Measurements from ENCODE around the gene HACD2.

Gene HACD2

DNA sequence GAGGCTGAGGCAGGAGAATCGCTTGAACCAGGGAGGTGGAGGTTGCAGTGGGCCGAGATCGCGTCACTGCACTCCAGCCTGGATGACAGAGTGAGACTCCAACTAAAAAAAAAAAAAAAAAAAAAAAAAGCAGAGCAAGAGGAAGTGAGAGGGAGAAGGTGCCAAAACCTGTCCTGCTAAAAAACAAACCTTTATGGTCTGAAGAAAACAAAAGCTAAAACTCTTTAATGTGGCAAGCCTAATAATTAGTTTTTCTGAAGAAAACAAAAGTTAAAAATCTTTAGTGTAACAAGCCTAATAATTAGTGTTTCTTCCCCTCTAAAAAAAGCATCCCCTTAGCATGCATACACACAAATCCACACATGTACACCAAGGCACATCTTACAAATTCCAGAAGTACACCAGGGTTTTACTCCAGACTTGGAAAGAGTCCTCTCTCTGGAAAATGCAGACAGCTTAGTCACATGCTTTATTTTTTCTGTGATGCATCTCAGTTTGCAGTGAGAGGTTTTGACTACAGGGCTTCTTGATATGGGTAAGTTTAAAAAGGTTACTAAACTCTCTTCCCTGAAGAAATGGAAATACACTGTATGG, 65.9 kb downstream of the HACD2 start:
- Histone ChIP-seq H4K91ac (ENCODE audit: low read depth, low read length) (no peak overlapping the region), H2BK12ac (ENCODE audit: low read length) (no peak overlapping the region), H3K79me1 (ENCODE audit: low read length) (no peaks in the 10 kb centered on the region), H3K4me3 (ENCODE audit: low read depth, low read length) (no peak overlapping the region), H2AFZ (ENCODE audit: insufficient read depth, low read length, poor library complexity) (no peak overlapping the region), H3K36me3 (ENCODE audit: control insufficient read depth in 1 of 2, insufficient read depth in 2 of 2, low read length in 2 of 2) (peaks cover 8 to 14% of the 10 kb centered on the region in 2 experiments), H4K8ac (ENCODE audit: low read depth, low read length) (no peak overlapping the region), H3K4me1 (ENCODE audit: control insufficient read depth in 1 of 2, insufficient read depth in 2 of 2, low read length in 2 of 2) (no peaks in the 10 kb centered on the region), H2AK5ac (ENCODE audit: low read length) (no peak overlapping the region), H3K18ac (ENCODE audit: low read length) (no peak overlapping the region), H3K4ac (ENCODE audit: low read depth, low read length) (no peak overlapping the region), H4K12ac (ENCODE audit: low read depth, low read length) (no peak overlapping the region), H3K9ac (ENCODE audit: low read length) (no peak overlapping the region), H3K23ac (ENCODE audit: low read length) (no peak overlapping the region), H3K27ac (ENCODE audit: low read depth, low read length) (no peak overlapping the region), H3K9me3 (ENCODE audit: insufficient read depth, low read depth, low read length) (no peaks in the 10 kb centered on the region), H3K27me3 (ENCODE audit: insufficient read depth, low read length) (no peaks in the 10 kb centered on the region), H2BK120ac (ENCODE audit: insufficient read depth, low read length, poor library complexity) (no peak overlapping the region), H3K4me2 (ENCODE audit: low read length) (no peak overlapping the region), H3K14ac (ENCODE audit: low read length) (no peak overlapping the region), H3K79me2 (ENCODE audit: control insufficient read depth, insufficient read depth, low read length, poor library complexity) (no peaks in the 10 kb centered on the region), H2BK5ac (ENCODE audit: low read depth, low read length, poor library complexity) (no peak overlapping the region)
- no peak for DNase-seq
- WGBS (ENCODE audit: extremely low coverage, insufficient coverage, insufficient read length) = no CpG with 5 or more reads among the region's 4 CpGs

GRCh38 chr3:123511726-123512125, 73.1 kb downstream of the HACD2 start:
- WGBS (ENCODE audit: extremely low coverage, insufficient coverage, insufficient read length) = no CpG with 5 or more reads among the region's 3 CpGs
- no peak overlapping the region for H4K8ac ChIP-seq (ENCODE audit: low read depth, low read length)
- H3K4ac ChIP-seq (ENCODE audit: low read depth, low read length) = no peak overlapping the region
- no peaks in the 10 kb centered on the region for H3K4me1 ChIP-seq (ENCODE audit: control insufficient read depth in 1 of 2, insufficient read depth in 2 of 2, low read length in 2 of 2)
- H3K9ac ChIP-seq (ENCODE audit: low read length) = no peak overlapping the region
- peaks cover 3% of the 10 kb centered on the region for H3K9me3 ChIP-seq (ENCODE audit: insufficient read depth, low read depth, low read length)
- no peak overlapping the region for H3K14ac ChIP-seq (ENCODE audit: low read length)
- no peak overlapping the region for H2BK120ac ChIP-seq (ENCODE audit: insufficient read depth, low read length, poor library complexity)
- H2BK12ac ChIP-seq (ENCODE audit: low read length) = no peak overlapping the region
- no peak for DNase-seq
- H2BK5ac ChIP-seq (ENCODE audit: low read depth, low read length, poor library complexity) = no peak overlapping the region
- H4K91ac ChIP-seq (ENCODE audit: low read depth, low read length) = no peak overlapping the region
- H3K4me3 ChIP-seq (ENCODE audit: low read depth, low read length) = no peak overlapping the region
- no peak overlapping the region for H4K12ac ChIP-seq (ENCODE audit: low read depth, low read length)
- no peak overlapping the region for H3K18ac ChIP-seq (ENCODE audit: low read length)
- no peaks in the 10 kb centered on the region for H3K79me2 ChIP-seq (ENCODE audit: control insufficient read depth, insufficient read depth, low read length, poor library complexity)
- H2AK5ac ChIP-seq (ENCODE audit: low read length) = no peak overlapping the region
- H3K36me3 ChIP-seq (ENCODE audit: control insufficient read depth in 1 of 2, insufficient read depth in 2 of 2, low read length in 2 of 2) = peaks cover 11 to 16% of the 10 kb centered on the region in 2 experiments
- H3K23ac ChIP-seq (ENCODE audit: low read length) = no peak overlapping the region
- H3K79me1 ChIP-seq (ENCODE audit: low read length) = no peaks in the 10 kb centered on the region
- H2AFZ ChIP-seq (ENCODE audit: insufficient read depth, low read length, poor library complexity) = no peak overlapping the region
- no peak overlapping the region for H3K27ac ChIP-seq (ENCODE audit: low read depth, low read length)
- H3K4me2 ChIP-seq (ENCODE audit: low read length) = no peak overlapping the region
- H3K27me3 ChIP-seq (ENCODE audit: insufficient read depth, low read length) = no peaks in the 10 kb centered on the region

- H4K12ac ChIP-seq (ENCODE audit: low read depth, low read length) = no peak overlapping the region
- no peak overlapping the region for H2BK120ac ChIP-seq (ENCODE audit: insufficient read depth, low read length, poor library complexity)
- no peak overlapping the region for H3K4me2 ChIP-seq (ENCODE audit: low read length)
- no peak overlapping the region for H3K14ac ChIP-seq (ENCODE audit: low read length)
- H3K4me3 ChIP-seq (ENCODE audit: low read depth, low read length) = no peak overlapping the region
- H2BK12ac ChIP-seq (ENCODE audit: low read length) = no peak overlapping the region
- no peak overlapping the region for H4K8ac ChIP-seq (ENCODE audit: low read depth, low read length)
- H2BK5ac ChIP-seq (ENCODE audit: low read depth, low read length, poor library complexity) = no peak overlapping the region
- no peaks in the 10 kb centered on the region for H3K79me2 ChIP-seq (ENCODE audit: control insufficient read depth, insufficient read depth, low read length, poor library complexity)
- H2AFZ ChIP-seq (ENCODE audit: insufficient read depth, low read length, poor library complexity) = no peak overlapping the region
- no peak overlapping the region for H3K9ac ChIP-seq (ENCODE audit: low read length)
- H3K79me1 ChIP-seq (ENCODE audit: low read length) = no peaks in the 10 kb centered on the region
- H3K4me1 ChIP-seq (ENCODE audit: control insufficient read depth in 1 of 2, insufficient read depth in 2 of 2, low read length in 2 of 2) = no peaks in the 10 kb centered on the region
- no peak overlapping the region for H3K23ac ChIP-seq (ENCODE audit: low read length)
- no peak overlapping the region for H3K27ac ChIP-seq (ENCODE audit: low read depth, low read length)
- no peak overlapping the region for H3K18ac ChIP-seq (ENCODE audit: low read length)
- no peaks in the 10 kb centered on the region for H3K27me3 ChIP-seq (ENCODE audit: insufficient read depth, low read length)
- no peak overlapping the region for H3K4ac ChIP-seq (ENCODE audit: low read depth, low read length)
- peaks cover 11 to 16% of the 10 kb centered on the region in 2 experiments for H3K36me3 ChIP-seq (ENCODE audit: control insufficient read depth in 1 of 2, insufficient read depth in 2 of 2, low read length in 2 of 2)
- H3K9me3 ChIP-seq (ENCODE audit: insufficient read depth, low read depth, low read length) = peaks cover 3% of the 10 kb centered on the region
- H4K91ac ChIP-seq (ENCODE audit: low read depth, low read length) = no peak overlapping the region
- no peak overlapping the region for H2AK5ac ChIP-seq (ENCODE audit: low read length)
- no peak for DNase-seq
These were observed 73.8 kb downstream of the HACD2 start for GRCh38 chr3:123511084-123511483.

GRCh38 chr3:123508178-123508577, 76.7 kb downstream of the HACD2 start:
- no peak overlapping the region for H4K91ac ChIP-seq (ENCODE audit: low read depth, low read length)
- no peaks in the 10 kb centered on the region for H3K4me1 ChIP-seq (ENCODE audit: control insufficient read depth in 1 of 2, insufficient read depth in 2 of 2, low read length in 2 of 2)
- no peak overlapping the region for H3K14ac ChIP-seq (ENCODE audit: low read length)
- peaks cover 11 to 13% of the 10 kb centered on the region in 2 experiments for H3K36me3 ChIP-seq (ENCODE audit: control insufficient read depth in 1 of 2, insufficient read depth in 2 of 2, low read length in 2 of 2)
- no peak overlapping the region for H2BK120ac ChIP-seq (ENCODE audit: insufficient read depth, low read length, poor library complexity)
- no peak overlapping the region for H2BK5ac ChIP-seq (ENCODE audit: low read depth, low read length, poor library complexity)
- H3K27ac ChIP-seq (ENCODE audit: low read depth, low read length) = no peak overlapping the region
- H2AK5ac ChIP-seq (ENCODE audit: low read length) = no peak overlapping the region
- no peak for DNase-seq
- H3K9ac ChIP-seq (ENCODE audit: low read length) = no peak overlapping the region
- no peak overlapping the region for H2AFZ ChIP-seq (ENCODE audit: insufficient read depth, low read length, poor library complexity)
- H3K18ac ChIP-seq (ENCODE audit: low read length) = no peak overlapping the region
- WGBS (ENCODE audit: extremely low coverage, insufficient coverage, insufficient read length) = no CpG with 5 or more reads among the region's 6 CpGs
- H3K79me1 ChIP-seq (ENCODE audit: low read length) = no peaks in the 10 kb centered on the region
- no peak overlapping the region for H3K23ac ChIP-seq (ENCODE audit: low read length)
- peaks cover 2% of the 10 kb centered on the region for H3K79me2 ChIP-seq (ENCODE audit: control insufficient read depth, insufficient read depth, low read length, poor library complexity)
- H2BK12ac ChIP-seq (ENCODE audit: low read length) = no peak overlapping the region
- H3K4me3 ChIP-seq (ENCODE audit: low read depth, low read length) = no peak overlapping the region
- no peak overlapping the region for H4K8ac ChIP-seq (ENCODE audit: low read depth, low read length)
- no peak overlapping the region for H4K12ac ChIP-seq (ENCODE audit: low read depth, low read length)
- no peaks in the 10 kb centered on the region for H3K27me3 ChIP-seq (ENCODE audit: insufficient read depth, low read length)
- no peaks in the 10 kb centered on the region for H3K9me3 ChIP-seq (ENCODE audit: insufficient read depth, low read depth, low read length)
- H3K4ac ChIP-seq (ENCODE audit: low read depth, low read length) = no peak overlapping the region
- H3K4me2 ChIP-seq (ENCODE audit: low read length) = no peak overlapping the region

All from trophoblast cell (in vitro differentiated cells and primary cell).